ENCODE data around the gene ZNF497. TPM values are rescaled to one million over a fixed set of nuclear protein-coding genes. Genes with fewer than 3 reads are reported as not detected.

ZNF497 gene
- total and polyA plus RNA-seq, 2 of the 13 experiments (the other 11 are each of a cell fraction or from before 2014, with no cell fraction given): 1.5 to 1.9 TPM

DNA sequence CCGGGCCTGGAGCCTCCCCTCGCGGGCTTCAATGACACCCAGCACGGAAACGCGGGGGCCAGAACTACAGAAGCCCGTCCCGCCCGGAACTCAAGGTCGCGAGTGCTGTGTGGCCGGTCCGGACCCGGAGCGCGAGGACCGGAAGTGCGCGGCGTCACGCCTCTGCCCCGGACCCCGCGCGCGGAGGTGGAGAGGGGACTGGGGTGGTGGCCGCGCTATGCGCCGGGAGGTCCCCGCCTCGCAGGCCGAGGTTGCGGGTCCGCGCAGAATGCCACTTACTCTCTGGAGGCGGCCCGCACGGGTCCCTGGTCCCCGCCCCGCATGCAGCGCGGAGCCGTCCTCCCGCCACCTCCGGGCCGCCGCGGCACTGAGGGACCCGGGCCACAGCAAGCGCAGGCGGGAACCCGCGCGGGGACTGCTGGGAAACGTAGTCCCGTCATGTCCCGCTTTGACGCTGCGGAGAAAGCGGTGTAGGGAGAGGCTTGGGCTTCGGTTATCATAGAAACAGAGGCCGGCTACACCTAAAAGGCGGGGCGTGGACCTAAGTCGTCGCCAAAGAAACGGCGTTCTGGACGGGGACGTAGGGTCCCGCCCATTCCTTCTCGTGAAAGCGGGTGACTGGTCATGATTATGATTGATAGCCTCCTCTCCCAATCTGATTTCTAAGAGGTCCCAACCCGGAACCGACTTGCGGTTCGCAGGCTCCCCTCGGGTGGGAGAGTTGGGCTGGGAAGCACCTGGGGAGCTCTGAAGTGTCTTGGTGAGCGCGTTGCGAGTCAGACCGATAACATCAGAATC lies 18.3 kb upstream of the ZNF497 start, which contains the start of gene ZNF837:
Gene ZNF837 (minus strand): TSS at position 369 of the 798 bp plus-strand sequence. CDS start 11,698 bp downstream, outside the sequence.
- H3K9ac ChIP-seq (ENCODE audit: insufficient read depth, low read depth, low read length): peak within 1 kb of the TSS; percentile 84
- H2AFZ ChIP-seq (ENCODE audit: low read length): no peak within 1 kb of the TSS
- DNase-seq (ENCODE audit: low spot score) (peak; percentile 99), ATAC-seq (peak; percentile 90), FAIRE-seq (peak; percentile 93)
- intact Hi-C loops (cut with micrococcal nuclease; ENCODE audit: unreplicated experiment): loop anchor here (2.0 kb wide), 1 partner anchor 18 kb away; the partner anchor contains the start of gene ZNF497
- H3K9me3 ChIP-seq (ENCODE audit: low read length): no peaks in the 10 kb centered on the region
- H3K4me3 ChIP-seq (replicated peaks in 1 of 3; ENCODE audit: insufficient read depth in 1 of 3, low read depth in 2 of 3, low read length in 3 of 3): peak within 1 kb of the TSS; percentile 56 to 81 (median 74)
- POLR2A ChIA-PET: interaction anchor here (0.5 to 3.7 kb wide), 8 partner anchors 18 to 198 kb away, joined by 3 to 33 read pairs (median 4); partner anchors contain the start of genes ZBTB45, ZNF274, ZNF497 and ZNF584
- TSS peak; percentile 81 for BruUV-seq (replicated peaks)
- H3K4me2 ChIP-seq (ENCODE audit: low read depth, low read length): peak within 1 kb of the TSS; percentile 100
- no peaks in the 10 kb centered on the region for H3K27me3 ChIP-seq (ENCODE audit: control insufficient read depth in 1 of 2, insufficient read depth in 2 of 2, low read length in 2 of 2)
- CTCF ChIA-PET (ENCODE audit: low intra/inter-chr PET ratio, low total read pairs): no interaction called here
- H3K27ac ChIP-seq (ENCODE audit: extremely low read length, insufficient read depth, low read length): peak within 1 kb of the TSS; percentile 86
- 0% methylated on average over 24 of the region's 83 CpGs for WGBS (ENCODE audit: low lambda C conversion rate)
- in situ Hi-C loops (cut with HindIII; ENCODE audit: extremely low pct_ligation_motif_present, low pct_unique_long_range_greater_than_20kb): no loop called here
- H4K20me1 ChIP-seq (ENCODE audit: insufficient read depth, low read length): no peaks in the 10 kb centered on the region
- H3K79me2 ChIP-seq (ENCODE audit: insufficient read depth, low read length): peaks cover 6% of the 10 kb centered on the region
- H3K4me1 ChIP-seq (ENCODE audit: insufficient read depth, low read length): peaks cover 31% of the 10 kb centered on the region
- no peaks in the 10 kb centered on the region for H3K36me3 ChIP-seq (replicated peaks in 1 of 2; ENCODE audit: control insufficient read depth in 1 of 2, insufficient read depth in 2 of 2, low read length in 2 of 2)
- TF ChIP-seq ZNF816 (CRISPR knock-in tag; IDR thresholded peaks at IDR 0.05; ENCODE audit: borderline replicate concordance) (0 out of 2 replicates have a peak, but pooled peaks have one; percentile 56), ZSCAN21 (CRISPR knock-in tag; IDR thresholded peaks at IDR 0.05; ENCODE audit: borderline replicate concordance) (peak; percentile 82; the same call in 1 of the 2 replicates), MTA3 (CRISPR knock-in tag; IDR thresholded peaks at IDR 0.05) (no peak), ZNF136 (CRISPR knock-in tag; IDR thresholded peaks at IDR 0.05; ENCODE audit: low read depth) (no peak), BCL6 (CRISPR knock-in tag; IDR thresholded peaks at IDR 0.05) (peak; percentile 63), SP140L (CRISPR knock-in tag; IDR thresholded peaks at IDR 0.05; ENCODE audit: borderline replicate concordance) (peak; percentile 49; the same call in 1 of the 2 replicates), ZFP41 (CRISPR knock-in tag; IDR thresholded peaks at IDR 0.05; ENCODE audit: borderline replicate concordance) (no peak), ZNF44 (CRISPR knock-in tag; IDR thresholded peaks at IDR 0.05) (no peak), SALL2 (CRISPR knock-in tag; IDR thresholded peaks at IDR 0.05) (peak; percentile 95), DNMT1 (CRISPR knock-in tag; IDR thresholded peaks at IDR 0.05) (peak; percentile 94; the same call in 1 of the 2 replicates), ZNF780A (CRISPR knock-in tag; IDR thresholded peaks at IDR 0.05) (no peak), ATM (IDR thresholded peaks at IDR 0.05; ENCODE audit: borderline replicate concordance) (no peak), AHR (CRISPR knock-in tag; IDR thresholded peaks at IDR 0.05) (peak; percentile 78; the same call in 1 of the 2 replicates), ZNF614 (CRISPR knock-in tag; IDR thresholded peaks at IDR 0.05; ENCODE audit: borderline replicate concordance) (peak; percentile 90; the same call in 1 of the 2 replicates), ZNF577 (CRISPR knock-in tag; IDR thresholded peaks at IDR 0.05; ENCODE audit: borderline replicate concordance, low read depth) (no peak), MXI1 (IDR thresholded peaks at IDR 0.05; ENCODE audit: borderline replicate concordance, low read depth, low read length) (peak; percentile 80; the same call in 2 of the 3 replicates), IRF2 (CRISPR knock-in tag; IDR thresholded peaks at IDR 0.05) (peak; percentile 93; the same call in 1 of the 2 replicates)
- TF ChIP-seq, protein P1, sequence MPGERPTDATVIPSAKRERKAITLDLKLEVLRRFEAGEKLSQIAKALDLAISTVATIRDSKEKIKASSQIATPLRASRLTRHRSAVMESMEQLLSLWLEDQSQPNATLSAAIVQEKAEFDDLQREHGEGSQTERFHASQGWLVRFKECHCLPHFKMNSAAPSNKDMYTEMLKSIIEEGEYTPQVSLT (CRISPR knock-in tag; IDR thresholded peaks at IDR 0.05; ENCODE audit: borderline replicate concordance, low read depth): peak; percentile 64; the same call in 1 of the 2 replicates
- TF ChIP-seq, protein P2, sequence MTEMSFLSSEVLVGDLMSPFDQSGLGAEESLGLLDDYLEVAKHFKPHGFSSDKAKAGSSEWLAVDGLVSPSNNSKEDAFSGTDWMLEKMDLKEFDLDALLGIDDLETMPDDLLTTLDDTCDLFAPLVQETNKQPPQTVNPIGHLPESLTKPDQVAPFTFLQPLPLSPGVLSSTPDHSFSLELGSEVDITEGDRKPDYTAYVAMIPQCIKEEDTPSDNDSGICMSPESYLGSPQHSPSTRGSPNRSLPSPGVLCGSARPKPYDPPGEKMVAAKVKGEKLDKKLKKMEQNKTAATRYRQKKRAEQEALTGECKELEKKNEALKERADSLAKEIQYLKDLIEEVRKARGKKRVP (CRISPR knock-in tag; IDR thresholded peaks at IDR 0.05): no peak
